NB4 (cell line): ENCODE results near the gene FBXO34.

Source experiments
- DNase-seq: peaks from one replicate; pipeline ENCODE4 v3.0.0; 2010; ENCODE audit warnings: low read depth
- H3K4me3 ChIP-seq: one replicate; pipeline ENCODE4 v1.5.1; 2011; ENCODE audit warnings: mild to moderate bottlenecking, low read depth, low read length, moderate library complexity
- MYC ChIP-seq: IDR thresholded peaks from 2 replicates; pipeline ENCODE4 v1.6.1; 2011; ENCODE audit warnings: low read depth, low read length
- POLR2A ChIP-seq: IDR thresholded peaks from 2 replicates; pipeline ENCODE4 v1.6.1; 2011; ENCODE audit warnings: mild to moderate bottlenecking; ENCODE audit not compliant: insufficient read length; ENCODE audit errors: extremely low read depth
- TF ChIP-seq, protein P1 (sequence below): IDR thresholded peaks from 2 replicates; pipeline ENCODE4 v1.6.1; 2011; ENCODE audit warnings: low read depth, low read length
- TF ChIP-seq, protein P2 (sequence below): IDR thresholded peaks from one replicate; pipeline ENCODE4 v1.5.1; 2012; ENCODE audit warnings: low read depth, low read length

FBXO34 gene

DNA sequence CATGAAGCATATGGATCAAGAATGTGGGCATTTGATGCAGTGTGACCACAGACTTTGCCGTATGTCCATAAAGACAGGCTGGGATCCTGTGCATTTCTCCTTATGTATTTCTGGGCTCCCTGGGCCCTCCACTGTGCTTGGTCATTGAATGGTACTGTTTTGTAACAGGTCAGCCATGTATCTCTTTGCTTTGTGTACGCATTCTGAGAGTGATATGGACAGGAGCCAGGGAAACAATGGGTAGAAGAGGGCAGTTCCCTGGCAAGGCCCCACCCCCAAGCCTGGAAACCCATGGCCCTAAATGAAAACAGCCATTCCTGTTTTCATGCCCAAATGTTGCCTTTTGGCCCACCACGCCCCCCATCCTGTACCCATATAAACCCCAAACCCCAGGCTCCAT lies 15.2 kb upstream of the FBXO34 start:
- no peak for DNase-seq
- TF ChIP-seq, protein P1, sequence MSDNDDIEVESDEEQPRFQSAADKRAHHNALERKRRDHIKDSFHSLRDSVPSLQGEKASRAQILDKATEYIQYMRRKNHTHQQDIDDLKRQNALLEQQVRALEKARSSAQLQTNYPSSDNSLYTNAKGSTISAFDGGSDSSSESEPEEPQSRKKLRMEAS = no peak
- TF ChIP-seq, protein P2, sequence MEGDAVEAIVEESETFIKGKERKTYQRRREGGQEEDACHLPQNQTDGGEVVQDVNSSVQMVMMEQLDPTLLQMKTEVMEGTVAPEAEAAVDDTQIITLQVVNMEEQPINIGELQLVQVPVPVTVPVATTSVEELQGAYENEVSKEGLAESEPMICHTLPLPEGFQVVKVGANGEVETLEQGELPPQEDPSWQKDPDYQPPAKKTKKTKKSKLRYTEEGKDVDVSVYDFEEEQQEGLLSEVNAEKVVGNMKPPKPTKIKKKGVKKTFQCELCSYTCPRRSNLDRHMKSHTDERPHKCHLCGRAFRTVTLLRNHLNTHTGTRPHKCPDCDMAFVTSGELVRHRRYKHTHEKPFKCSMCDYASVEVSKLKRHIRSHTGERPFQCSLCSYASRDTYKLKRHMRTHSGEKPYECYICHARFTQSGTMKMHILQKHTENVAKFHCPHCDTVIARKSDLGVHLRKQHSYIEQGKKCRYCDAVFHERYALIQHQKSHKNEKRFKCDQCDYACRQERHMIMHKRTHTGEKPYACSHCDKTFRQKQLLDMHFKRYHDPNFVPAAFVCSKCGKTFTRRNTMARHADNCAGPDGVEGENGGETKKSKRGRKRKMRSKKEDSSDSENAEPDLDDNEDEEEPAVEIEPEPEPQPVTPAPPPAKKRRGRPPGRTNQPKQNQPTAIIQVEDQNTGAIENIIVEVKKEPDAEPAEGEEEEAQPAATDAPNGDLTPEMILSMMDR = no peak
- TF ChIP-seq MYC = no peak
- TF ChIP-seq POLR2A = no peak
- H3K4me3 ChIP-seq = no peak overlapping the region

DNA sequence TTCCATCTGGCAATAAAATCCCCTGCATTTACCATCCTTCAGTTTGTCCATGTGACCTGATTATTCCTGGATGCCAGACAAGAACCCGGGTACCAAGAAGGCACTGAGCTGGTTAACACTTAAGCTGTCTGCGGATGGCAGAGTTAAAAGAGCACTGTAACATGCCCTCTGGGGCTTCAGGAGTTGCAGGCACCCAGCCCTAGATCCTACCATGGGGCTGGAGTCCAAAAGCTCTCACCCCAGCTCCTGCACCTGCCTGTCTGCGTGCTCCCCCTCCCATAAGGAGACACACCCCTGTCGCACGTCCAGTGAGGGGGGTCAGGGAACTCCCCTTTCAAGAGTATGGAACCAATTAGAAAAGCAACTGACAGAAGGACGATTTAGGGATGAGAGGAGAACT lies 14.6 kb upstream of the FBXO34 start:
- TF ChIP-seq, protein P2 = no peak
- no peak overlapping the region for H3K4me3 ChIP-seq
- no peak for DNase-seq

DNA sequence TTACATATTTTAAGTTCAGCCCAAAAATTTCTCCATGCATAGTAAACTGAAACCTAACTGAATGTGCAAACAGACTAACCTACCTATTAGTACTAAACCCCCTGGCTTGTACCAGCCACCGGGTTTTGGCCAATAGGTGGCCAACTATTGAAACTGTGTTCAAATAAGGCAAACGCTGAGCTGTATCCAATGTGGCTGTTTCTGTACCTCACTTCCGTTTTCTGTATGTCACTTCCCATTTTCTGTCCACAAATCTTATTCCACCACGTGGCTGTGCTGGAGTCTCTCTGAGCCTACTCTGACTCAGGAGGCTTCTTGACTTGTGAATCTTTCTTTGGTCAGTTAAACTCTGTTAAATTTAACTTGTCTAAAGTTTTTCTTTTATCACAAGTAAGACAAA lies 6.0 kb upstream of the FBXO34 start:
- peak; percentile 69 for DNase-seq
- TF ChIP-seq MYC (0 out of 2 replicates have a peak, but pooled peaks have one; percentile 12), POLR2A (no peak)
- TF ChIP-seq, protein P1 = peak; percentile 50
- H3K4me3 ChIP-seq = no peak overlapping the region

DNA sequence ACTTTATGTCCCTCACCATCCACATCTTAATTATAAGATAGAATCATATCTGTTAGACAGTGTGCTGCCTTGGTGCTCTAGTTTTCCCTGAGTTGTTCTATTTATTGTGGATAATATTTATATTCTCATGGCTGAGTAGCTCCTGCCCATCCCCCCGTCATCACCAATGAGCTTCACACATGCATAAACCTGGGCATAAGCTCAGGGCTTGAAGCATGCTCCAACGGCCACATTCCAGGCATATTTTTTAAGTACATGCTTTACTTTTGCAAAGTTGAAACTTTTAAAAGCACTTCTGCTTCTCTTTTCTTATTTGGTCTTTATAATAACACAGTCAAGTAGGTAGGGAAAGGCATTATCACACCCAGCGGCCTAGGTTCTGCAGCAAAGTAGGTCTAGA lies 3.4 kb upstream of the FBXO34 start:
- TF ChIP-seq POLR2A (no peak), MYC (no peak)
- TF ChIP-seq, protein P1 = no peak
- TF ChIP-seq, protein P2 = no peak
- DNase-seq = no peak
- no peak overlapping the region for H3K4me3 ChIP-seq

DNA sequence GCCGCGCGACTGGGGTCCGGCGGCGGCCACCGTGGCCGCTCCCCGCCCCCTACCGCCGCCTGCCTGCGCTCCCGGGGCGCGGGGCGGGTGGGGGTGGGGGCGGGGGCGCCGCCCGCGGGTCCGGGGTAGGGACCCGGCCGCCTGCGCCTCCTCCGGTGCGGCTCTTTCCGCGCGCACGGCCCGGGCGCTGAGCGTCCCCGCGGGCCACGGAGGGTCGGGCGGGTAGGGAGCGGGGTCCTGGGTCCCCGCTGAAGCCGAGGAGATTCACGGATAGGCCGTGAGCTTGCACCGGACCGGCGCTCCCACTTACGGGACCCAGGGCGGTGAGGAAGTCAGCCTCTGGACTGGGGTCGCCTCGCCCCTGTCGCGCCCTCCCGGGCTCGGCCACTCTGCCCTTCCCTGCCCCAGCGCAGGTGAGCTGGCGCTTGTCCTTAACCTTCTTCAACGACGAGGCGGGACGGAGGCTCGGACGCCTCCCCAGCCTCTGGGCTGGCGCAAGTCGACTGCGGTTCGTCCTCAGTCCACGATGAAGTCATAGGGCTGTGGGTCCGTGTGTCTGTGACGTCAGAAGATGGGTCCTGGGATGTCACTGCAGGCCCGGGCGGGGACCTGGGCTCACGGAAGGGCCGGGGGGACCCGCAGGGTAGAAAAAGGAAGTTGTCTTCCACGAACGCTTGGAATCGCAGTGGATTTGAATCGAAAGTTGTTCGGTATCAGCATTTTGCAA lies 514 bp downstream of the FBXO34 start:
- peak; percentile 87 for DNase-seq
- peak overlapping the region; percentile 78 for H3K4me3 ChIP-seq
- peak; percentile 36 for TF ChIP-seq POLR2A
- TF ChIP-seq, protein P2 = no peak

DNA sequence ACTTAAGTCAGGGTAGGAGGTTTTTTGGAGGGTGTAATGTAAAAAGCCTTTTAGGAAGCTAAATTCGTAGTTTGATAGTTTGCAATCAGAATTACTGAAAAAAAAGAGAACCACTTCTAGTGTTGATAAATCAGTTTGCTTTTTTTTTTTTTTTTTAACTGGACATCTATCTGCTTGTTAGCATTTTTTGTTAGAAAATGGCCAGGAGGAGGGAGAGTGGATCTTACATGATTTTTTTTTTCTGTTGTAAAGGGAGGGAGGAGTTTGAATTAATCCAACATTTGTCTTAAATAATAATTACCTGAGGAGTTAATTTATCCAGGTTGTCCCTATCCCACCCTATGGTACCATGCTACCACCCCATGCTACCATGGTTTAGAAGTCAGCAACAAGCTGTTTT lies 1.2 kb downstream of the FBXO34 start:
- H3K4me3 ChIP-seq = peak overlapping the region; percentile 78
- no peak for DNase-seq
- TF ChIP-seq MYC (no peak), POLR2A (no peak)
- TF ChIP-seq, protein P2 = no peak
- TF ChIP-seq, protein P1 = no peak
